ENCODE results near the gene WIPF1.

DNA sequence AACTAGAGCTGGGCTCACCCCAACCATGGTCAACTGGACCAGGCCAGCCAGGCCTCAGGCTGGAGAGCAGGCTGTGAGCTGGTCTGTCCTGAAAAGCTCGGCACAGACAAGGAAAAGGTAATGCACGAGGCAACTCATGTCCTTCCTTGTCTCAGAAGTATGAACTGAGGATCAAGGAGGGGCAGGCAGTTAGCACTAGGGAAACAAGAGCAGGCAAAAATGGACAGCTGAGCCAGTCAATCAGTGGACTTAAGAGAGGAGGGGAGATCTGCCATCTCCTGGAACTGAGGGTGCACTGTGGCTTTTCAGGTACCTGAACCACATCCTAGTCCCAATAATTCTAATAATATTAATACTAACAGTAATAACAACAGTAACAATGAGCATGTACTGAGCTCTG lies 20.6 kb upstream of the WIPF1 start:
- TF ChIP-seq, protein P1, sequence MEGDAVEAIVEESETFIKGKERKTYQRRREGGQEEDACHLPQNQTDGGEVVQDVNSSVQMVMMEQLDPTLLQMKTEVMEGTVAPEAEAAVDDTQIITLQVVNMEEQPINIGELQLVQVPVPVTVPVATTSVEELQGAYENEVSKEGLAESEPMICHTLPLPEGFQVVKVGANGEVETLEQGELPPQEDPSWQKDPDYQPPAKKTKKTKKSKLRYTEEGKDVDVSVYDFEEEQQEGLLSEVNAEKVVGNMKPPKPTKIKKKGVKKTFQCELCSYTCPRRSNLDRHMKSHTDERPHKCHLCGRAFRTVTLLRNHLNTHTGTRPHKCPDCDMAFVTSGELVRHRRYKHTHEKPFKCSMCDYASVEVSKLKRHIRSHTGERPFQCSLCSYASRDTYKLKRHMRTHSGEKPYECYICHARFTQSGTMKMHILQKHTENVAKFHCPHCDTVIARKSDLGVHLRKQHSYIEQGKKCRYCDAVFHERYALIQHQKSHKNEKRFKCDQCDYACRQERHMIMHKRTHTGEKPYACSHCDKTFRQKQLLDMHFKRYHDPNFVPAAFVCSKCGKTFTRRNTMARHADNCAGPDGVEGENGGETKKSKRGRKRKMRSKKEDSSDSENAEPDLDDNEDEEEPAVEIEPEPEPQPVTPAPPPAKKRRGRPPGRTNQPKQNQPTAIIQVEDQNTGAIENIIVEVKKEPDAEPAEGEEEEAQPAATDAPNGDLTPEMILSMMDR (optimal IDR thresholded peaks at IDR 0.05 in 1 of 3, IDR thresholded peaks at IDR 0.05 in 1 of 3, conservative IDR thresholded peaks at IDR 0.05 in 1 of 3; ENCODE audit: extremely low read depth in 1 of 3, insufficient read depth in 2 of 3, low read length in 3 of 3) = no peak
- TF ChIP-seq EZH2 (IDR thresholded peaks at IDR 0.05; ENCODE audit: low read length) = no peak

Data from keratinocyte (primary cell).